ENCODE data around the gene SH3PXD2A.
"Not testable (repeated sequence)": the region's sequence is repeated elsewhere in the genome, so short reads cannot be mapped to it uniquely, and the experiment has no call there.

SH3PXD2A gene

GRCh38 chr10:103849212-103849877 lies 6.0 kb downstream of the SH3PXD2A start:
- DNase-seq = no peak

- DNase-seq = no peak
Observed at GRCh38 chr10:103847909-103848468, 7.4 kb downstream of the SH3PXD2A start.

- no peak for DNase-seq
Observed at GRCh38 chr10:103847346-103847745, 8.0 kb downstream of the SH3PXD2A start.

GRCh38 chr10:103845972-103846371 lies 9.4 kb downstream of the SH3PXD2A start:
- DNase-seq = peak; percentile 73

GRCh38 chr10:103845346-103845745 lies 10.0 kb downstream of the SH3PXD2A start:
- not testable (repeated sequence) for DNase-seq

GRCh38 chr10:103843854-103844570 lies 11.4 kb downstream of the SH3PXD2A start:
- no peak for DNase-seq

- DNase-seq = no peak
Observed at GRCh38 chr10:103843045-103843444, 12.3 kb downstream of the SH3PXD2A start.

- no peak for DNase-seq
Observed at GRCh38 chr10:103842605-103843004, 12.8 kb downstream of the SH3PXD2A start.

- no peak for DNase-seq
Observed at GRCh38 chr10:103841519-103841918, 13.9 kb downstream of the SH3PXD2A start.

- DNase-seq = no peak
Observed at GRCh38 chr10:103840740-103841070, 14.7 kb downstream of the SH3PXD2A start.

- peak; percentile 57 for DNase-seq
Observed at GRCh38 chr10:103839872-103840739, 15.3 kb downstream of the SH3PXD2A start.

- DNase-seq = no peak
Observed at GRCh38 chr10:103839519-103839871, 15.9 kb downstream of the SH3PXD2A start.

GRCh38 chr10:103838862-103839518 lies 16.4 kb downstream of the SH3PXD2A start:
- DNase-seq = no peak

GRCh38 chr10:103838070-103838395 lies 17.3 kb downstream of the SH3PXD2A start:
- DNase-seq = no peak

- no peak for DNase-seq
Observed at GRCh38 chr10:103837370-103838069, 17.9 kb downstream of the SH3PXD2A start.

GRCh38 chr10:103836861-103837260 lies 18.5 kb downstream of the SH3PXD2A start:
- DNase-seq = no peak

GRCh38 chr10:103836273-103836672 lies 19.1 kb downstream of the SH3PXD2A start:
- DNase-seq = no peak

GRCh38 chr10:103835096-103836050 lies 20.0 kb downstream of the SH3PXD2A start:
- DNase-seq = peak; percentile 83

GRCh38 chr10:103834436-103835095 lies 20.8 kb downstream of the SH3PXD2A start:
- DNase-seq = no peak

GRCh38 chr10:103833731-103834365 lies 21.5 kb downstream of the SH3PXD2A start:
- DNase-seq = no peak

Measured in femur (tissue), 1 donor.